ENCODE results near the gene KDM5B. TPM values are rescaled to one million over a fixed set of nuclear protein-coding genes. Genes with fewer than 3 reads are reported as not detected.

KDM5B gene
- polyA plus RNA-seq, 3 donors = 3.4 to 12.5 (median 10.6) TPM

- no peaks in the 10 kb centered on the region for H4K20me1 ChIP-seq (ENCODE audit: insufficient read depth, low read length)
- H3K36me3 ChIP-seq (replicated peaks in 1 of 2; ENCODE audit: control insufficient read depth in 1 of 2, insufficient read depth in 2 of 2, low read length in 2 of 2) = no peaks in the 10 kb centered on the region
- H3K9me3 ChIP-seq (replicated peaks in 1 of 2; ENCODE audit: control insufficient read depth in 1 of 2, insufficient read depth in 1 of 2, low read length in 2 of 2) = no peaks in the 10 kb centered on the region
- H3K27ac Mint-ChIP-seq = no peak overlapping the region
- no peak overlapping the region for H3K27ac ChIP-seq (ENCODE audit: low read depth in 1 of 2, low read length in 2 of 2)
- H3K4me2 ChIP-seq (replicated peaks; ENCODE audit: extremely low read depth, low read length, poor library complexity, severe bottlenecking) = no peak overlapping the region
- H3K27me3 ChIP-seq (ENCODE audit: control insufficient read depth in 2 of 2, insufficient read depth in 2 of 2, low read length in 2 of 2) = peaks cover 0 to 13% of the 10 kb centered on the region in 2 donors
- no peak overlapping the region for H3K9ac ChIP-seq (ENCODE audit: insufficient read depth, low read length, poor library complexity, severe bottlenecking)
- H3K36me3 Mint-ChIP-seq = peaks cover 0 to 2% of the 10 kb centered on the region in 2 donors
- peak overlapping the region; percentile 90 for H2AFZ ChIP-seq (ENCODE audit: insufficient read depth, low read depth, low read length, poor library complexity, severe bottlenecking)
- no peak overlapping the region for H3K4me3 ChIP-seq (replicated peaks in 1 of 3; ENCODE audit: low read depth in 2 of 3, low read length in 3 of 3)
- intact Hi-C loops (cut with micrococcal nuclease) = loop anchor here in 1 of 2 donors (10.0 kb wide), 1 partner anchor 52 kb away; no protein-coding TSS in a partner anchor
- peaks cover 15 to 29% (median 16%) of the 10 kb centered on the region in 3 donors for H3K27me3 Mint-ChIP-seq (ENCODE audit: low read depth in 3 of 3)
- 90% methylated on average over 7 of the region's 9 CpGs for WGBS (ENCODE audit: insufficient coverage)
- H3K4me1 ChIP-seq (ENCODE audit: control insufficient read depth in 1 of 2, insufficient read depth in 2 of 2, low read length in 2 of 2) = peaks cover 22 to 26% of the 10 kb centered on the region in 2 donors
- no peak for DNase-seq
- H3K4me1 Mint-ChIP-seq = peaks cover 26% of the 10 kb centered on the region
- peaks cover 13% of the 10 kb centered on the region for H3K79me2 ChIP-seq (ENCODE audit: insufficient read depth, low read length)
- TF ChIP-seq CTCF (IDR thresholded peaks at IDR 0.05) = no peak
- H3K9me3 Mint-ChIP-seq = peaks cover 0 to 2% (median 0%) of the 10 kb centered on the region in 7 donors
- H3K4me3 Mint-ChIP-seq = no peak overlapping the region
Measured at GRCh38 chr1:202812176-202813026, 4.2 kb upstream of the KDM5B start.

GRCh38 chr1:202811296-202812175 lies 3.3 kb upstream of the KDM5B start:
- Mint-ChIP-seq H3K27me3 (ENCODE audit: low read depth in 3 of 3) (peaks cover 15 to 29% (median 16%) of the 10 kb centered on the region in 3 donors), H3K4me1 (peaks cover 30% of the 10 kb centered on the region), H3K36me3 (peaks cover 0 to 2% of the 10 kb centered on the region in 2 donors), H3K4me3 (peak overlapping the region; percentile 93 to 99), H3K27ac (peak overlapping the region in 6 of 7 donors; percentile 62 to 92 (median 82)), H3K9me3 (peaks cover 0 to 2% (median 0%) of the 10 kb centered on the region in 7 donors)
- H3K4me3 ChIP-seq (replicated peaks in 1 of 3; ENCODE audit: low read depth in 2 of 3, low read length in 3 of 3) = peak overlapping the region; percentile 73 to 81 (median 75)
- H3K4me2 ChIP-seq (replicated peaks; ENCODE audit: extremely low read depth, low read length, poor library complexity, severe bottlenecking) = peak overlapping the region; percentile 96
- H3K9me3 ChIP-seq (replicated peaks in 1 of 2; ENCODE audit: control insufficient read depth in 1 of 2, insufficient read depth in 1 of 2, low read length in 2 of 2) = no peaks in the 10 kb centered on the region
- peak overlapping the region; percentile 90 for H2AFZ ChIP-seq (ENCODE audit: insufficient read depth, low read depth, low read length, poor library complexity, severe bottlenecking)
- intact Hi-C loops (cut with micrococcal nuclease) = loop anchor here in 1 of 2 donors (10.0 kb wide), 1 partner anchor 53 kb away; no protein-coding TSS in a partner anchor
- H3K27me3 ChIP-seq (ENCODE audit: control insufficient read depth in 2 of 2, insufficient read depth in 2 of 2, low read length in 2 of 2) = peaks cover 0 to 13% of the 10 kb centered on the region in 2 donors
- no peaks in the 10 kb centered on the region for H3K36me3 ChIP-seq (replicated peaks in 1 of 2; ENCODE audit: control insufficient read depth in 1 of 2, insufficient read depth in 2 of 2, low read length in 2 of 2)
- TF ChIP-seq CTCF (IDR thresholded peaks at IDR 0.05) = no peak
- H3K9ac ChIP-seq (ENCODE audit: insufficient read depth, low read length, poor library complexity, severe bottlenecking) = peak overlapping the region; percentile 71
- peak in 1 of 3 donors; percentile 27 for DNase-seq
- peak overlapping the region in 1 of 2 donors; percentile 83 for H3K27ac ChIP-seq (ENCODE audit: low read depth in 1 of 2, low read length in 2 of 2)
- peaks cover 27 to 32% of the 10 kb centered on the region in 2 donors for H3K4me1 ChIP-seq (ENCODE audit: control insufficient read depth in 1 of 2, insufficient read depth in 2 of 2, low read length in 2 of 2)
- H4K20me1 ChIP-seq (ENCODE audit: insufficient read depth, low read length) = peaks cover 5% of the 10 kb centered on the region
- H3K79me2 ChIP-seq (ENCODE audit: insufficient read depth, low read length) = peaks cover 21% of the 10 kb centered on the region
- 1% methylated on average over 37 of the region's 43 CpGs for WGBS (ENCODE audit: insufficient coverage)

All from CD14-positive monocyte (primary cell).